GM19324 (cell line): ENCODE data around the gene IST1.
A peak's percentile ranks its signal among the peaks of the same experiment; 100 is the strongest.
"Not testable (repeated sequence)": the region's sequence is repeated elsewhere in the genome, so short reads cannot be mapped to it uniquely, and the experiment has no call there.

Experiments
- ATAC-seq: cut with Tn5 transposase; IDR thresholded peaks from one replicate; pipeline ENCODE4 v1.9.1; 2021; ENCODE audit warnings: mild to moderate bottlenecking, moderate library complexity; ENCODE audit not compliant: unreplicated experiment, low FRiP score

Gene IST1

DNA sequence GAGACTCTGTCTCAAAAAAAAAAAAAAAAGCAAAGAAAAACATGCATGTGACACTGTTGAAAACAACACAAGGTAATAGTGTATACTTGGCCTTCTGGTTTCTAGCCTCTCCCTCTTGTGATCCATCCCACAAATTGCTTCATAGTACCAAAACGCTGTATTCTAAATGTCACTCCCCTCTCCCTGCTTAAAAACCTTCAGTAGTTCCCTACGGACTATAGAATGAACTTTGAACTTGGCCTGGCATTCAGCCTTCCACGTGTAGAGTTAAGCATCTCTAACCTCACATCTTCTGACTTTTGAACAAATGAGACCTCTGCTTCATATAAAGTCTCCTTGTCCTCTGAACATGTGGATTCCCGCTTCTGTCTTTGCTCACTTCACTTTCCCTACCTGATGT, 16.4 kb upstream of the IST1 start:
- ATAC-seq: no peak

DNA sequence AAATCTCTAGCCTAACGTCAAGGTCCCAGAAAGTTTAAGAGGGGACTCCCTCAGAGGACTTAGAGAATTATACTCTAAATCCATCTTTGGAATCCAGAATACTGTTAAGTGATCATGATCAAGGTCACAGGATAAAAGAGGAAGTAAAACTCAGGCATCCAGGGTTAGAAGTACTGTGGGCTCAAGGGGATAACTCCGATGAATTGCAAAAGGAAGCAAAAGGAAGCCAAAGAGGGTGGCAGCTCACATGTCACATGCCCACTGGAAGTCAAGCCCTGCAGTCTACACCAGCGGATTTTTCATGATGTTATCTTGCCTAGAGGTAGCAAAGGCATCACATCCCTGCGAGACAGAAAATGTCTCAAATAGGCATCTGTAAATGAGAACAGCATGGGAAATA, 15.2 kb upstream of the IST1 start:
- ATAC-seq: no peak

DNA sequence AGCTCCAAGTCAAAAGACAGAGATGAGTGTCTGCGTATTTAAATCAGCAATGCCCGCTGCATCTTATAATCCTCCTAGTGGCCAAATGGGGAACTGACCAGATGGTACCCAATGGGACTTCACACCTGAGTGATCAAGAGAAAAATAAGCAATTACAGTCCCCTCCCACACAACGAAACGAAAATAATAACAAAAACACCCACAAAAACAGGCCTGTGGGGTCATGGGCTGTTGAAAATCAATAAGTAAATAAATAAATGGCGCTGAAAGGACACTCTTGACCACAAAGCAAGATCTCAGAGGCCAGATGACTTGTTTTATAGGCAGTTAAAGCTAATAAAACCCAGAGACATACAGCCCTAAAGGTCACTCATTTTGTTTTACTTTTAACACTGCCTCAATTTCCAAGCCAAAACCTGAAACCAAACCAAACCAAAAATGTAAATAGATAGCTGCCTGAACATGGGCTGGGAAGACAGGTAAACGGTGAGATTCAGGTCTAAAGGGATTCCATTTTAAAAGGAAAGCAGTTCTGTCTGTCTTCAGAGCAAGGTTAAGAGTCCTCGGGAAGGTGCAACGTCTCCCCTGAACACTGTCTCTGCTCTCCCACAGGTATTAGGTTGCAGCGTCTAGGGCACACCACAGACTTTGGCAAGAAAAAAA, 12.7 kb upstream of the IST1 start:
- ATAC-seq: peak; percentile 16

DNA sequence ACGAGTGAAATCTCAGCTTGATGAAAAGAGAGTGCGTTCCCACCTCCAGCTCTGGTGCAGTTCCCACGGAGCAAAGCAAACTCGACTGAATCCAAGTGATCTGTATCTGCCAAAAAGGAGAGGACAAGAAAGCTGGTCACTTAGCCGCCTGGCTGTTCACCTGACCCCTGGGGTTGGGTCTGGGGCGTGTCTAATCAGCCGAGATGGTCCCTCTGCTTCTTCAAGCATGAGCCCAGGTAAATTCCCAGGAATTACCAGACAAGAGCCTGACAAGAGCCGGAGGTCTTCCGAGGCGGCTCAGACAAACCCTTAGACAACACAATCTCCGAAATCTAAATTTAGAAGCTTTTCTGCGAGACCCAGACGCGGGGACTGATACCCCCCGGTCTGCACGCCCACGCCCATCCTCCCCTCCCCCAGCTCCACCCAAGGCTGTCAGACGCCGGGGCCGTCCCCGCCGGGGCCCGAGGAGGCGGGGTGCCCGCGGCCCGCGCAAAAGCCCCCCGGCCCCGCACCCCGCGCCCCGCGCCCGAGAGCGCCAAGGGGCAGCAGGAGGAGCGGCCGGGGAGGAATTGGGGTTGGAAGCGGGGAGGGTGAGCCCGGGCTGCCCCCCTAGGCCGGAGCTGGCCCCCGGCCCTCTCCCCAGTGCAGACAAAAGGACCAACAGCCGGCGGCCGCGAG, 12.0 kb upstream of the IST1 start:
- ATAC-seq: peak; percentile 57

DNA sequence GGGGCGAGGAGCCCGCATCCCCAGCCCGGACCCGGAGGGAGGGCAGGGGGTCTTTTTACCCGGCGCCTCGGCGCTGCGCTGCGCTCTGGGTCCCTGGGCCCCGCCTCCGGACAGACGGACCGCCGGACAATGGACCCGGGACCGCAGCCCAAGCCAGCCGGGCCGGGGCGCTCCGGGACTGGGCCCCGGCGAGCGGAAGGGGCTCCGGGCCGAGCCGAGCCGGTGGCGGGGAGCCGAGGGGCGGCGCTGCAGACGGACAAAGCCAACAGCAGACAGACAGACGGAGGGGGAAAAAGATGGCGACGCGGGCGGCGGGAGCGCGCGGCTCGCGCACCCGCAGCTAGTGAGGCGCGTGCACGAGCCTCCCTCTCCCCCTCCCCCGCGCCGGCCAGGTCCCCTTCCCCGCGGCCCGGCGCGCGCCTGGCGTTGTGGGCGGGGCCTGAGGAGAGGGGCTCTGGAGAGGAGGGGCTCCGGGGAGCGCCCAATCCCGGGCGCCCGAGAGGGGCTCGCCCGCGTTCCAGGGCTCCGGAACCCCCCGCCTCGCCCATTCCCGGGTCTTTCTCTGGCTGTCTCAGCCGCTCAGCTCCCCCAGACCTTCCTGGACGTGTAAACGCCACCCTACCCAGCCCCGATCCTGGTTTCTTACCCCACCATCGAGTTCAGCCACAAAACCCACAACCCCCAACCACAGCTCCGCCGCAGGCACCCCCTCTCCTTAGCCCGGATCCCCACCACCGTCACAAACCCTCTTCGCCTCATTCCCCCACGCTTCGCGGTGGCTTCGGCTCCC, 11.3 kb upstream of the IST1 start, which contains the start of gene ZNF821:
Gene ZNF821, minus strand, starts transcription at position 334 of the 790 bp plus-strand sequence. CDS start 4,236 bp downstream, outside the sequence.
- ATAC-seq: peak; percentile 65

DNA sequence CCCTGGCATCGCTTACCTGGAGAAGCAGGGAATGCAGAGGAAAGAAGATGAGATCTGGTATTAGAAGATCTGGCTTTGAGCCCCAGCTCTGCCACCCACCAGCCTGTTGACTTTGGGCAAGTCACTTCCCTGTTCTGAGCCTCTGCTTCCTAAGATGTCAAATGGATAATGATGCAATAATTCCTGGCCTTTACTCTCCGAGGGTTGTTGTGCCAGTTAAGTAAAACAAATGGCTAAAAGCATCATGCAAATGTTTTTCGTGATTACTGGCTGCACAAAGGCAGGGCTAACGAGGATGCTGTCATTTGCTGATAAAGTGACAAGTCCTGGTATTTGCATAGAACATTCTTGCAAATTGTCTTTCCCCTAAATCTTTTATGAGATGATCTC, 10.1 kb upstream of the IST1 start:
- ATAC-seq: no peak

DNA sequence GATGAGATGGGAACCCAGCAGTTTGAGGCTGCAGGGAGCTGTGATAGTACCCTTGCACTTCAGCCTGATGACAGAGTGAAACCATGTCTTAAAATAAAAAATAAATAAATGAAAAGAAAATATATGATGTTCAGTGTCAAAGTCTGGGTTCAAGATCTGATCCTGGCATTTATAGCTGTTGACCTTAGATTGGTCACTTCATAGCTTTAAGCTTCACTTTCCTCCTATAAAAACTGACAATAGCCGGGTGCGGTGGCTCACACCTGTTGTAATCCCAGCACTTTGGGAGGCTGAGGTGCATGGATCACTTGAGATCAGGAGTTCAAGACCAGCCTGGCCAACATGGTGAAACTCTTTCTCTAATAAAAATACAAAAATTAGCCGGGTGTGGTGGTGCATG, 6.2 kb upstream of the IST1 start:
- no peak for ATAC-seq

DNA sequence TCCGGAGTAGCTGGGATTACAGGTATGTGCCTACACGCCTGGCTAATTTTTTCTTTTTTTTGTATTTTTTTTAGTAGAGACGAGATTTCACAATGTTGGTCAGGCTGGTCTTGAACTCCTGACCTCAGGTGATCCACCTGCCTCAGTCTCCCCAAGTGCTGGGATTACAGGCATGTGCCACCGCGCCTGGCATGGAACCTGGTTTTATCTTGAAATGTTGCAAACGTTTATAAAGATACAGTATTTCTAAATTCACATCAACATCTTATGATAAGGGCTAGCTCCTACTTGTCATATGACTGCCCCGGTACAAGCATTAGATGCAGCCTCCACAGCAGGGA, 1.5 kb upstream of the IST1 start:
- ATAC-seq: no peak

DNA sequence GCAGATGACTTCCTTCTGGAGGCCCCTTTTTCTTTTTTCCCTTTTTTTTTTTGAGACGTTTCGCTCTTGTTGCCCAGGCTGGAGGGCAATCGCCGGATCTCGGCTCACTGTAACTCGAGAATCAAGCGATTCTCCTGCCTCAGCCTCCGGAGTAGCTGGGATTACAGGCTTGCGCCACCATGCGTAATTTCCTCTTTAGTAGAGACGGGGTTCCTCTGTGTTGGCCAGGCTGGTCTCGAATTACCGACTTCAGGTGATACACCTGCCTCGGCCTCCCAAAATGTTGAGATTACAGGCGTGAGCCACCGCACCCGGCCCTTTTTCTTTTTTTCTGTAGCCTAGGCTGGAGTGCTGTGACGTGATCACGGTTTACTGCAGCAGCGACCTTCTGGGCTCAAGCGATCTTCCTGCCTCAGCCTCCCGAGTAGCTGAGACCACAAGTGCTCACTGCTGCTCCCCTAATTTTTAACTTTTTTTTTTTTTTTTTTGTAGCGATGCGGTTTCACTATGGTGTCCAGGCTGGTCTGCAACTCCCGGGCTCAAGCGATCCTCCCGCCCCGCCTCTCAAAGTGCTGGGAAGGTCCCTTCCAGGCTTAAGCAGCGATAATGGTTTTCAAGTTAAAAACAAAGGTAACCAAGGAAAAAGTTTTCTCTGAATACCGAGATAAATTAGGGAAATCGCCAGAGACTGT, 956 bp upstream of the IST1 start:
- ATAC-seq: peak; percentile 12

DNA sequence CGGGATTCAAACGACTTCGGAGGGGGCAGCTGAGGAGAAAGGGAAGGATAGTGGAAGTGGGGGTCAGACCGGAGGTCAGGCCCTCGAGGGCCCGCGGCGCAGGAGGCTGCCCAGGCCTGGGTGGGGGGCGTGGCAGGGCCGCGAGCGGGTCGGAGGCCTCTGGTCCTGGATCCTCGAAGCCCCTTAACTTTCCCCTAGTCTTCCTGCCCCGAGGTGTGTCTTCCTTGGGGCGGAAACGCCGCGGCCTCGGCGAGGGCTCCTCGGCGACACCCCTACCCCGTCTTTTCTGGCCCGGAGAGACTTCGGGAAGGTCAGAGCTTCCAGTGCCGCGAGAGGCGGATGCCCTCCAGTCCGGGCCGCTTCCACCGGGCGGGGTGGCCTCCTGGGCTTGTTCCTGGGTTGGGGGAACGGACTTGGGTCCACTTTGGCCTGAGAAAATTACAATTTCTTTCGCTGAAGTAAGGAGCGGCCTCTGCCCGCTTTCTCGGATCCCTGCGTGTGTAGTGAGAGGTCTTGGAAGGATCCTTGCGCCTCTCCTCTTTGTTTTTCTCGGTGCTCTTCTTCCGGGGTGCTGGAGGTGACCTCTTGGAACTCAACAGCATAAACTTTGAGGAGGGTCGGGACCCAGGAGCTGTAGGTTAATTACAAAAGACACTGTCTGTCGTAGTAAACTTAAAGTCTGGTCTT, 491 bp downstream of the IST1 start:
- peak; percentile 36 for ATAC-seq

DNA sequence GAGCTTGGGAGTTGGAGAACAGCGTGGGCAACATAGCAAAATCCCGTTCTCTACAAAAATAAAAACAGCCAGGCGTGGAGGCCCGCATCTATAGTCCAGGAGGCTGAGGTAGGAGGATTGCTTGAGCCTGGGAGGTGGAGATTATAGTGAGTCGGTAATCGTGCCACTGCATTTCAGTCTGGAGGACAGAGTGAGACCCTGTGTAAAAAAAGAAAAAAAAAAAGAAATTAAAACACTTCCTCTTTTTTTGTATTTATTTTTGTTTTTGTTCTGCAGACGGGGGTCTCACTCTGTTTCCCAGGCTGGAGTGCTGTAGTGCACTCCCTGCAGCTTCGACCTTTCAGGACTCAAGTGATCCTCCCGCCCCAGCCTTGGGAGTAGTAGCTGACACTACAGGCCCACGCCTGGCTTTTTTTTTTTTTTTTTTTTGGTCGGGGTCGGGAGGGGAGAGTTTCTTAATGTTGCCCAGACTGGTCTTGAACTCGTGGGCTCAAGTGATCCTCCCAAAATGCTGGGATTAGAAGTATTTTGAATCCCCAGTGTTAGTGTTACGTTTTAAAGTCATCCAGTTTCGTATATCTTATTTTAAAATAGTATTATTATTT, 1.5 kb downstream of the IST1 start:
- ATAC-seq: no peak

DNA sequence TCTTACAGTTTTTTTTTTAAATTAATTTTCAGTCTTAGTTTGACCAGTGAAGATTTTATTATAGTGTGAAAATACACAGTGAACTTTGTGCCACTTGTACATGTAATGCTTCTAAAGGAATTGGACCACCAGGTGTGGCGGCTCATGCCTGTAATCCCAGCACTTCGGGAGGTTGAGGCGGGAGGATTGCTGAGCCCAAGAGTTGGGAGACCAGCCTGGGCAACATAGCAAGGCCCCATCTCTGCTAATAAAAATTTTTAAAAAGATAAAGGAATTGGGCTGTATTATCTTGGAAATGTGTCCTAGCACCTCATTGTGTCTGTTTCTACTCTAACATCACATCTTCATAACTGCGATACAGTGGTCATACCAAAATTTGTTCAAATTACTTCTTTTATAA, 3.8 kb downstream of the IST1 start:
- ATAC-seq: no peak

DNA sequence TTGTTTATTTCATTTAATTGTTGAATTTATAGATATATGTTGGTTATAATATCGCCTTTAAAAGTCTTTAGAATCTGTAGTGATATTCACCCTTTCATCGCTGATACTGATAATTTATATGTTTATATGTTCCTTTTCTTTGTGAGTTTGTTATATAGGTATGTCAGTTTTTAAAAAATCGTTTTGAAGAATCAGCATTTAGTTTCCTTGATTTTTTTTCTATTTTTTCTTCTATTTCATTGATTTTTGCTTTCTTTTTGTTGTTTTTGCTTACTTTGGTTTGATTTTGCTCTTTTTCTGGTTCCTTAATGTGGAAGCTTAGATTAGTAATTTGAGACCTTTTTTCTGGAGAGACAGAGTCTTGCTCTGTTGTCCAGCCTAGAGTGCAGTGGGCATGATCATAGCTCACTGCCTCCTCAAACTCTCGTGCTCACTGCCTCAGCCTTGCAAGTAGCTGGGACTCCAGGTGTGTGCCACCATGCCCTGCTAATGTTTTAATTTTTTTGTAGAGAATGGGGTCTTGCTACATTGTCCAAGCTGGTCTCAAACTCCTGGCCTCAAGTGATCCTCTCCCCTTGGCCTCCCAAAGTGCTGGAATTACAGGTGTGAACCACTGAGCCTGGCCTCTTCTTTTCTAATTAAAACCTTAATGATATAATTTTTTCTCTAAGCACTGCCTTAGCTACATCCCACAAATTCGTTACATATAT, 7.5 kb downstream of the IST1 start:
- ATAC-seq: no peak

DNA sequence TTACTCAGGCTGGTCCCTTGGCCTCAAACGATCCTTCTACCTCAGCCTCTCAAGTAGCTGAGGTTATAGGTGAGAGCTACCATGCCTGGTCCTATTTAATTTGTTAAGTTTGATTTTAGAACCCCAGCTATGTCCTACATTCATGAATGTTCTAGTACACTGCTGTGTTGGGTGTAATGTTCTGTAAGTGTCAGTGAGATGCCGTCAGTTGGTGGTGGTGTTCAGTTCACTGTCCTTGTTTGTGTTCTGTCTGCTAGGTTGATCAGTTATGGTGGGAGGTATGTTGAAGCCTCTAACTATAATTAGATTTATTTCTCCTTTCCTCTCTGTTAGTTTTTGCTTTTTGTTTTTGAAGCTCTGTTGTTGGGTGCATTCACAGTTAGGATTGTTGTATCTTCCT, 8.3 kb downstream of the IST1 start:
- ATAC-seq: no peak

DNA sequence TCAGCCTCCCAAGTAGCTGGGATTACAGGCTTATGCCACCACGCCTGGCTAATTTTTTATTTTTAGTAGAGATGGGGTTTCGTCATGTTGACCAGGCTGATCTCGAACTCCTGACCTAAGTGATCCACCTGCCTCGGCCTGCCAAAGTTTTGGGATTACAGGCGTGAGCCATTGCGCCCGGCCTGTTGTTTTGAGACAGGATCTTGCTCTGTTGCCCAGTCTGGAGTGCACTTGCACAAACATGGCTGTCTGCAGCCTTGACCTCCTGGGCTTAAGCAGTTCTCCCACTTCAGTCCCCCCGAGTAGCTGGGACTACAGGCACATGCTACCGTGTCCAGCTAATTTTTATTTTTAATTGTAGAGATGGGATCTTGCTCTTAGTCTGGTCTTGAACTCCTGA, 8.9 kb downstream of the IST1 start:
- no peak for ATAC-seq

DNA sequence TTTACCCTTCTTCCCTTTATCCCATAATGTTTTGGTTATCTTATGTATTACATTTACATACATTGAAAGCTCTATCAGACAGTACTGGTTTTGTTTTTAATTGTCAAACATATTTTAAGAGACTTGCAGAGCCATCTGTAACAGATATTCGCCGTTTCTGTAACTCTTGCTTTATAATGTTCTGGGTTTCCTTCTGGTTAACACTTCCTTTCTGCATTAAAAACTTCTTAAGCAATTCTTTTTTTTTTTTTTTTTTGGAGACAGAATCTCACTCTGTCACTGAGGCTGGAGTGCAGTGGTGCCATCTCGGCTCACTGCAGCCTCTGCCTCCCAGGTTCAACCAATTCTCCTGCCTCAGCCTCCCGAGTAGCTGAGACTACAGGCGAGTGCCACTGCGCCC, 10.4 kb downstream of the IST1 start:
- not testable (repeated sequence) for ATAC-seq

DNA sequence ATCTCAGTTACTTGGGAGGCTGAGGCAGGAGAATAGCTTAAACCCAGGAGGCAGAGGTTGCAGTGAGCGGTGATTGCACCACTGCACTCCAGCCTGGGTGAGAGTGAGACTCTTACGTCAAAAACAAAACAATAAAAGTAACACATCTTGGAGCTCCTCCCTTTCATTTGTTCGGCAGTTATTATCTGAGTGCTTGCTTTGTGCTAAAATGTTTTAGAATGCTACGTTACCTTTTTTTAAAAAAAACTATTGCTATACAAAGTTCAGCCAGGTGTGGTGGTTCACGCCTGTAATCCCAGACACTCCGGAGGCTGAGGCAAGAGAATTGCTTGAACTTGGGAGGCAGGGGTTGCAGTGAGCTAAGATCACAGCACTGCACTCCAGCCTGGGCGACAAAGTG, 15.8 kb downstream of the IST1 start:
- ATAC-seq: no peak

DNA sequence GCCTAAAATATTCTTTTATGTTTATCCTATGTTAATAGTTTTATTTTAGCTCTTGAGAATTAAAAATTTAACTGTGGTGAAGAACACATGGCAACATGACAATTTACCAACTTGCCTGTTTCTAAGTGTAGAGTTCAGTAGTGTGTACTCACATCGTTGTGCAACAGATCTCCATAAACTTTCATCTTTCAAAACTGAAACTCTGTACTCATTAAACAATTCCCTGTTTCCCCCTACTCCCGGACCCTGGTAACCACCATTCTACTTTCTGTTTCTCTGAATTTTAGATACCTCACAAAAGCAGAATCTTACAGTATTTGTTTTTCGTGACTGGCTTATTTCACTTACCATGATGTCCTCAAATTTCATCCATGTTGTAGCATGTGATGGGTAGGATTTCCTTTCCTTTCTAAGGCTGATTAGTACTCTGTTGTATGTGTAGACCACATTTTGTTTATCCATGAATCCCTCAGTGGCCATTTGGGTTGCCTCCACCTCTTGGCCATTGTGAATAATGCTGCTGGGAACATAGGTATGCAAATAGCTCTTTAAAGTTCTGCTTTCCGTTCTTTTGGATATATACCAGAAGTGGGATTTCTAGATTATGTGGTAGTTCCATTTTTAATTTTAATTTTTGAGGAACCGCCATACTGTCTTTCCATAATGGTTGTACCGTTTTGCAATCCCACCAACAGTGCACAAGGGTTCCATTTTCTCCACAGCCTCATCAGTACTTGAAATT, 17.4 kb downstream of the IST1 start:
- ATAC-seq: no peak

DNA sequence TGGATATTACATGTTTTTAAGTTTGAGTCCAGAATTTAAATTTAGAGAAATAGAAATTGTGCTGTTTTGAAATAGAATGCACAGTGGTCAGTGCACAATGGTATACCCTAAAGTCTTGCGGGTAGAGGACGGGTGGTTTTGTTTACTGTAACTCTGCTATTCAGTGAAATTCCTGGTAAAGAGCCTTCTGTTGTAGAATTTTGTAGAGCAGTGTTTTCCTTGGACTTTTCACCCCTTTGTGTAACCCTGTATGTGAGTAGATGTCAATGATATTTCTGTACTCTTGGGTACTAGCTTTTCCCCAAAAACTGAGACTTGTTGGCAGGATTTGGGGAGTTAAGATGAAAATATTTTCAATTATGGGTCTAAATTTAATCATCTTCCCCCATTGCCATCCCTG, 19.5 kb downstream of the IST1 start:
- ATAC-seq: no peak
